IPS-18a (cell line): ENCODE results near the gene CCDC134.
"Not testable (repeated sequence)": the region's sequence is repeated elsewhere in the genome, so short reads cannot be mapped to it uniquely, and the experiment has no call there.

Source experiments
- H3K27ac ChIP-seq: one replicate; pipeline ENCODE4 v1.5.1; 2013; ENCODE audit warnings: low read length
- H3K27me3 ChIP-seq: one replicate; pipeline ENCODE4 v1.6.1; 2013; ENCODE audit warnings: mild to moderate bottlenecking, low read length; ENCODE audit not compliant: control insufficient read depth, insufficient read depth
- H3K36me3 ChIP-seq: one replicate; pipeline ENCODE4 v1.6.1; 2013; ENCODE audit warnings: low read depth, low read length; ENCODE audit not compliant: control insufficient read depth
- H3K4me1 ChIP-seq: one replicate; pipeline ENCODE4 v1.6.1; 2013; ENCODE audit warnings: low read depth, low read length; ENCODE audit not compliant: control insufficient read depth
- H3K4me3 ChIP-seq: one replicate; pipeline ENCODE4 v1.5.1; 2013; ENCODE audit warnings: low read length
- H3K9ac ChIP-seq: one replicate; pipeline ENCODE4 v1.6.1; 2013; ENCODE audit warnings: mild to moderate bottlenecking, low read length, moderate library complexity
- H3K9me3 ChIP-seq: one replicate; pipeline ENCODE4 v1.6.1; 2013; ENCODE audit warnings: low read depth, low read length; ENCODE audit not compliant: control insufficient read depth

Gene CCDC134

DNA sequence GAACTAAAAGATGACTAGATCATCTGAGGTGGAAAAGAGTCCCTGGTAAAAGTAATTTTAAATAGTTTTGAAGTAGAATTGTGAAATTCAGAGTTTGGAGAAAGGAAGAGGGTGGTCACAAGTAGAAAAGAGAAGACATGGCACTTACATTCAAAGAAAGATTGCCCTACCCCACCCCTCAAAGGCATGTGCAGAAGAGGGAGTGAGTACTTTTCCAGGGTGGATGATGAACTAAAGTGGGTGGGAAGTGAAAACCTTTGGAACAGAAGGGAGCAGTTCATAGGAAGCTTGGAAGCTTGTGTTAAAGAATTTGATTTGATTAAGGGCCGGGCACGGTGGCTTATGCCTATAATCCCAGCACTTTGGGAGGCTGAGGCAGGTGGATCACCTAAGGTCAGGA is 56.0 kb downstream of the CCDC134 start:
- peaks cover 2% of the 10 kb centered on the region for H3K4me1 ChIP-seq
- no peaks in the 10 kb centered on the region for H3K27me3 ChIP-seq
- no peak overlapping the region for H3K27ac ChIP-seq
- H3K9me3 ChIP-seq = no peaks in the 10 kb centered on the region
- H3K9ac ChIP-seq = no peak overlapping the region
- no peak overlapping the region for H3K4me3 ChIP-seq
- H3K36me3 ChIP-seq = peaks cover 7% of the 10 kb centered on the region

DNA sequence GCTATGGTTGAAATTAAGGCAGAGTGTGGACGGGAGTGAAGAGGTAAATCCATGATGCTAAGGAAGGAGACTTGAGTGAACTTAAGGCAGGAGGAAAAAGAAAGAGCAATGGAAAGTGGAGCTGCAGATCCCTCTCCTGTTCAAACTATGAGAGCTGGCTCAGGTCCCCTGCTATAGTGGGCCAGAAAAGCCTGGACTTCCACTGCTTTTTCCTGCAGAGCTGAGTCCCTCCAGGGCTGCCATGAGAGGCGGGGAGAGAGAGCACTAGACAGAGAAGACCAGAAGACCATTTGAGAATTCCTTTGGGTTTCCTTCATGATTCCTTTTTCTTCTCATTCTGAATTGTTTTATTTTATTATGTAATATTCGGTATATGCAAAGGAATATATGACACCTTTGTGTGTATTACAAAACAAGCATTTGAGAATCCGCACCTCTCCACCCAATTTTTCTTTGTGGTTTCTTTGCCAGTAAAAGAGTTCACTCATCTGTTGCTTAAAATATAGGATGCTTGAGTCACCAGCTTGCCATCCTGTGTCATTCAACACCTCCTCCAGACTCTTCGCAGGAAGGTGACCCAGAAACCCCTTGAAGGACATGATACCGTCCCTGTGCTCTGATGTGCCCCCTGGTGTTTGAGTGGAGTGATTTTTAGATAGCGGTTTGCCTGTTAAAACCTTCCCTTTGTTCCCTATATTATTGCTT is 56.8 kb downstream of the CCDC134 start:
- Histone ChIP-seq H3K4me1 (peaks cover 2% of the 10 kb centered on the region), H3K9me3 (no peaks in the 10 kb centered on the region), H3K36me3 (peaks cover 7% of the 10 kb centered on the region), H3K4me3 (no peak overlapping the region), H3K9ac (no peak overlapping the region), H3K27ac (no peak overlapping the region), H3K27me3 (no peaks in the 10 kb centered on the region)

DNA sequence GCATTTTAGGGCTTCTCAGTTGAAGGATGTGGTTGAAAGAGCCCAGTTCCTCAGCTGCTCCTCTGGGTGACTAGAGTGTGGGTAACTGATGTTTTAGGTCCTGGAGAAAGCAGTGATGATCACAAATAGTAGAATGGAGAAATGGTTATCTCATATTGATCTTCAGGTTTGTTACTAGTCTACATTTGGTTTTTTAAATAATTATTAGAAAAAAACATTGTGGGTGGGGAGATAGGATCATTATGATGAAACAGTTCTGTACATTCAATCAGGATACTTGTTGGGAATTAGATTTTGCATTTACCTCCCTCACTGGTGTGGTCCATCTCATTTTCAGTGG is 57.4 kb downstream of the CCDC134 start:
- peaks cover 7% of the 10 kb centered on the region for H3K36me3 ChIP-seq
- H3K4me1 ChIP-seq = peaks cover 2% of the 10 kb centered on the region
- H3K9me3 ChIP-seq = no peaks in the 10 kb centered on the region
- H3K27ac ChIP-seq = no peak overlapping the region
- H3K4me3 ChIP-seq = no peak overlapping the region
- H3K9ac ChIP-seq = no peak overlapping the region
- H3K27me3 ChIP-seq = no peaks in the 10 kb centered on the region

- peaks cover 15% of the 10 kb centered on the region for H3K36me3 ChIP-seq
- H3K27ac ChIP-seq = no peak overlapping the region
- H3K27me3 ChIP-seq = no peaks in the 10 kb centered on the region
- H3K4me1 ChIP-seq = peaks cover 2% of the 10 kb centered on the region
- H3K9ac ChIP-seq = no peak overlapping the region
- no peak overlapping the region for H3K4me3 ChIP-seq
- H3K9me3 ChIP-seq = no peaks in the 10 kb centered on the region
Observed at GRCh38 chr22:41862160-41862529, 61.7 kb downstream of the CCDC134 start.

DNA sequence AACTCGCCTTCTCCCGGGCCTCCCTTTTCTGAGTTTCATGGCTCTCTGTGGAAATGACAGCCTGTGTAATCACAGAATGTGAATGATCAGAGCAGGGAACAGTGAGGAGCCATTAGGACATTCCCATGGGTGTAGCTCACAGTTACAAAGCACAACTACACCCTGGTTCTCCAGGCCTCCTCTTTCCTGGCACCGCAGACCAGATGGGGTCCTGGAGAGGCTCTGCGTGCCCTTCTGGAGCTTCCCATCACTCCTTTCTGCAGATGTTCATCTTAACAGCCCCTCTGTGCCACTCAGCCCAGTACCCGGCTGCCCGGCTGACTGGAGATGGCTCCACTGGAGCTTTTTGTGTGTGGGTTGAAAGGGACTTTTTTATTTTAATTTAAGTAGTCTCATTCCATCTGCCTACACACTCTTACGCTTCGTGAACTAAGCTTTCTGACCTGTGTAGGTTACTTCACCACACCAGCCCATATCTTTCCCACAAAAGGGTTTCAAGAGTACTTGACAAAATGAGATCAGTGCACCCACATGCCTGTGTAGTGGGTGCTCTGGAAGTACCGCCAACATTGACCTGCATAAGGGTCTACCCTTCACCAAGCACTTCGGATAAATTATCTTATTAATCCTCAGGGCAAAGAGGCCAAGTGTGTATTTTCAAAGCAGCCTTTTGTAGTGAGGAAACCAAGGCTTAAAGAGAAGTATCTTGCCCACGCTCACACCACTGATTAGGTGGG is 62.2 kb downstream of the CCDC134 start:
- peaks cover 2% of the 10 kb centered on the region for H3K4me1 ChIP-seq
- H3K9ac ChIP-seq = no peak overlapping the region
- H3K27ac ChIP-seq = no peak overlapping the region
- no peaks in the 10 kb centered on the region for H3K27me3 ChIP-seq
- H3K4me3 ChIP-seq = no peak overlapping the region
- peaks cover 17% of the 10 kb centered on the region for H3K36me3 ChIP-seq
- H3K9me3 ChIP-seq = no peaks in the 10 kb centered on the region

DNA sequence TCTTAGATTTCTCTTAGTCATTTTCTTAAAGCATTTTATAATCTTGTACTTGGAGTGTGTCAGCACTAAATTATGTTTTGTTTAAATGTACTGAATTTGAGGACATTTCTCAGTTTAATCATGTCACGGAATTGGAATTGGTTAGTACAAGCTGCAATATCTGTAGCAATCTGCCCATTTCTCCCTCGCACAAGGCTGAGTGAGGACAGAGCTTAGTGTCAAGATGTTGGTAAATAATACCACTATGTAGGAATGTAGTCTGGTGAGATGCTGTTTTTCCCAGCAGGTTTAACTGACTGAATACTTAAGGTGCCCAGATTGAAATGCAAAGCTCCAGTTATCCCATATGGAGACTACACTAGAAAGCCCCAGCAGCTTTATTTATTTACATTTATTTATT is 63.0 kb downstream of the CCDC134 start:
- H3K36me3 ChIP-seq = peaks cover 20% of the 10 kb centered on the region

GRCh38 chr22:41868556-41868955 is 68.1 kb downstream of the CCDC134 start:
- no peaks in the 10 kb centered on the region for H3K9me3 ChIP-seq
- no peak overlapping the region for H3K27ac ChIP-seq
- H3K36me3 ChIP-seq = peaks cover 62% of the 10 kb centered on the region
- no peak overlapping the region for H3K4me3 ChIP-seq
- H3K27me3 ChIP-seq = no peaks in the 10 kb centered on the region
- no peak overlapping the region for H3K9ac ChIP-seq
- H3K4me1 ChIP-seq = no peaks in the 10 kb centered on the region

More for the DNA sequence above, 63.0 kb downstream of the CCDC134 start:
- Histone ChIP-seq H3K27me3 (no peaks in the 10 kb centered on the region), H3K4me3 (no peak overlapping the region), H3K9ac (no peak overlapping the region), H3K4me1 (no peaks in the 10 kb centered on the region), H3K9me3 (no peaks in the 10 kb centered on the region), H3K27ac (no peak overlapping the region)

DNA sequence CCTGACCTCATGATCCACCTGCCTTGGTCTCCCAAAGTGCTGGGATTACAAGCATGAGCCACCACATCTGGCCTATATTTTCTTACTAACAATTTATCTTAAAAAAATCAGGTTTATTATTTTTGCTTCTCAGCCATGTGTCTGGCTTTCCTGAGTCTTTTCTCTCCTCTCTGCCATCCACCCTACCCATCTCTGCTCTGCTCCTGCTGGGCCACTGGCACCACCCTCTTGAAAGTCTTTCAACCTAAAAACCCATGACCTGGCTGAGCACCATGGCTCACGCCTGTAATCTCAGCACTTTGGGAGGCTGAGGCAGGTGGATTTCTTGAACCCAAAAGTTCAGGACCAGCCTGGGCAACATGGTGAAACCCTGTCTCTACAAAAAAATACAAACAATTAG is 69.6 kb downstream of the CCDC134 start:
- not testable (repeated sequence) for H3K27ac ChIP-seq

GRCh38 chr22:41870786-41871185 is 70.3 kb downstream of the CCDC134 start:
- no peaks in the 10 kb centered on the region for H3K9me3 ChIP-seq
- no peak overlapping the region for H3K4me3 ChIP-seq
- H3K36me3 ChIP-seq = peaks cover 85% of the 10 kb centered on the region
- no peaks in the 10 kb centered on the region for H3K27me3 ChIP-seq
- no peak overlapping the region for H3K9ac ChIP-seq
- no peak overlapping the region for H3K27ac ChIP-seq
- H3K4me1 ChIP-seq = no peaks in the 10 kb centered on the region

More for the DNA sequence above, 69.6 kb downstream of the CCDC134 start:
- peaks cover 78% of the 10 kb centered on the region for H3K36me3 ChIP-seq
- not testable (repeated sequence) for H3K9ac ChIP-seq, H3K4me1 ChIP-seq, H3K9me3 ChIP-seq, H3K4me3 ChIP-seq, H3K27me3 ChIP-seq

DNA sequence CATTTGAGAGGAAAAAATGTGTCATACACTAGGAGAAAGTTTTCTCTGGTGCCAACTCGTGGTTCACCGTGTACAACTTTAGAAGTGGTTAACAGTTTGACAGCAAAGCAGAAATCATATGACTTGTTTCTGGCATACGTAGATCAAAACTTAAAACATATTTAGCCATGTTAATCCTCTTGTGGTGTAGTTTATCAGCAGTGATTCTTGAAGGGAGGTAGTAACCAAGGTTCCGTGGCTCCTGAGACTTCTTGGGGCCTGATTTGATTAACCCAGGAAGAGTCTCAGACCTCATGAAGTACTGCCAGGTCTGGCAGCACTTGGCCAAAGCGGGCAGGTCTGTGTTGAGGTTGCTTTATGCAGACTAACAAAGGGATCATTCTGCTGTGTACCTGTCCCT is 72.9 kb downstream of the CCDC134 start:
- Histone ChIP-seq H3K27me3 (no peaks in the 10 kb centered on the region), H3K4me1 (no peaks in the 10 kb centered on the region), H3K36me3 (peaks cover 90% of the 10 kb centered on the region), H3K4me3 (no peak overlapping the region), H3K9ac (no peak overlapping the region), H3K27ac (no peak overlapping the region), H3K9me3 (no peaks in the 10 kb centered on the region)

- Histone ChIP-seq H3K9me3 (no peaks in the 10 kb centered on the region), H3K9ac (no peak overlapping the region), H3K27me3 (no peaks in the 10 kb centered on the region), H3K4me3 (no peak overlapping the region), H3K27ac (no peak overlapping the region), H3K36me3 (peaks cover 90% of the 10 kb centered on the region), H3K4me1 (no peaks in the 10 kb centered on the region)
Observed at GRCh38 chr22:41874090-41874489, 73.6 kb downstream of the CCDC134 start.
